HG03135 (cell line): ENCODE measurements around the gene MTA1.
A peak's percentile ranks its signal among the peaks of the same experiment; 100 is the strongest.

ENCODE experiments used
- ATAC-seq: cut with Tn5 transposase; IDR thresholded peaks from one replicate; pipeline ENCODE4 v1.9.1; 2021; ENCODE audit warnings: mild to moderate bottlenecking, moderate library complexity; ENCODE audit not compliant: unreplicated experiment

The MTA1 gene

GRCh38 chr14:105401699-105402098, 17.9 kb upstream of the MTA1 start:
- no peak for ATAC-seq

GRCh38 chr14:105408592-105408991, 11.0 kb upstream of the MTA1 start:
- no peak for ATAC-seq

- ATAC-seq = no peak
Observed at GRCh38 chr14:105409364-105409763, 10.3 kb upstream of the MTA1 start.

DNA sequence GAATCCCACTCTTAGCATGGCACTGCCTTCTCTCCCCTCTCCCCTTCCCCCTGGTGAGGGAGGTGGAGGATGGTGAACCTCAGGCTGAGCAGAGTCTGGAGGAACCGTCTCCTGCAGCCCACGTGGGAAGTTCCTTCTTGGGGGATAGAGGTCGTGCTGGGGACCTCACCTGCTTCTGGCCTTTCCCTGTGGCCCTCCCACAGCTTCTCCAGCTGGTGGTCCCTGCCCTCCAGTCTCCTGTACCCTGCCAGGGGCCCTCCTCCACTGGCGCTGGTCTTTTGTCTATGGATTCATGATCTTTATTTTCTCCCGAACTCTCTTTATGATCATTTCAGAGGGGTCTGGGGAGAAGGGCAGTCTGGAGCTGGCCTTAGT, 9.0 kb upstream of the MTA1 start:
- no peak for ATAC-seq

GRCh38 chr14:105411017-105411941, 8.3 kb upstream of the MTA1 start:
- no peak for ATAC-seq

DNA sequence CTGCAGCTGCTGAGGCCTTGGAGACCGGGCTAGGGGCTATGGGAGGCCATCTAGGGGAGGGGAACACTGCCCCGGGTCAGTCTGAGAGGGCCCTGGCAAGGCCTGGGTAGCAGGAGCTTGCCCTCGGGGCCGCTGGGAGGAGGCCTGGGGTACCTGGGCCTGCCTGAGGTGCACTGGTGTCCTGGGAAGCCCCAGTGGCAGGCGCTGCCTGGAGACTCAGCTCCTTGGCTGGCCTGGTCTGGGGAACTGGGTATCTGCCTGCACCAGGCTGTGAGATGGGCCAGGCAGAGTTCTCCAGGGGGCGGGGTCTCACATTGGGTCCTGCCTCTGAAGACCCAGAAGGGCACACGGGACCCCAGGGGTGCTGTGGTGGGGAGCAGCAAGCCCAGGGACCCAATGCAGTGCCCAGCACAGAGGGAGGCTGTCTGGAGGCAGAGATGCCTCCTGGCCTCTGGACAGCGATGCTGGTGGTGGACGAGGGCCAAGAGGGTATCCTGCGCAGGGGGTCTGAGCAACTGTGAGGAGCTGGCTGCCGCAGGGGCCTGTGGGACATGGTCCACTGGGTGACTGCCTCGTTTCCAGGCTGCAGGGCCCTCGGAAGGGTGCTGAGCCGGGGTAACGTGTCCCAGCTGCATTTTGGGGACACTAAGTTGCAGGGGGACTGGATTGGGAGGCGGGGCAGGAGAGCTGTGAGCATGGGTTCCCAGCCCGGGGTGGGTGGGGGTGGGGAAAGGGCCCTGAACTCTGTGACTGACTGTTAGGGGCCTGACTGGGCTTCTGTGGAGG, 7.4 kb upstream of the MTA1 start:
- no peak for ATAC-seq

GRCh38 chr14:105412771-105413543, 6.7 kb upstream of the MTA1 start:
- ATAC-seq = no peak

DNA sequence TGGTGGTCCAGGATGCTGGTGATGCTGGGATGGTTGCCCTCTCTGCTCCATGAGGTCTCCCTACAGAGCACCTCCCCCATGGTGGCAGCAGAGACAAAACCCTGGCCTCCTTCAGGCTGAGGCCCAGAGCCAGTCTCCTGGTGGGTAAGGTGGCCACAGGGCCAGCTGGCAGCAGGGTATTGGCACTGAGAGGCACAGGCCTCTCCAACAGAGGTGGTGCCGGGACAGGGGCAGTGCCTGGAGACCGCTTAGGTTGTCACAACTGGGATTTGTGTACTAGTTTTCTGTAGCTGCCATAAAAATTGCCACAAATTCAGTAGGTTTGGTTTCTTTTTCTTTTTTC, 6.1 kb upstream of the MTA1 start:
- no peak for ATAC-seq

GRCh38 chr14:105414456-105415371, 4.9 kb upstream of the MTA1 start:
- peak; percentile 57 for ATAC-seq

- no peak for ATAC-seq
Observed at GRCh38 chr14:105415481-105416428, 3.9 kb upstream of the MTA1 start.

- no peak for ATAC-seq
Observed at GRCh38 chr14:105416671-105417070, 3.0 kb upstream of the MTA1 start.

DNA sequence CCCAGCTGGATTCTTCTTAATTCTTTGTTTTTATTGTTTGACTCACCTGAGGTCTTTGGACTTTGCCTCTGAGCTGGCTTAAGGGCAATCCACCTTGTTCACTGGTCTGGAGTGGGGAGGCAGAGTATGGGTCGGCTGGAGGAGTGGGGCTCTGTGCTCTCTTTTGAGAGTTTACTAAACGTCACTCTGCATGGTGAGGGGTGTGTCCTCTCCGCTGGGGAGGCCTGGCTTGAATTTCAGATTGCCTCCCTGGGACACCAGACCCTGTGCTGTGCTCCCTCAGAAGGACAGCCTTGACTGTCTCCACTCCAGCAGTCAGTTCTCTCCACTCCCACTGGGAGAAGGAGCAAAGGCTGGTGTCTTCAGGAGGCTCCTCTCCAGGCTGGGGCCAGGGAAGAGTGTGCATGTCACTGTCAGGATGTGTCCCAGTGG, 1.9 kb upstream of the MTA1 start:
- no peak for ATAC-seq

- ATAC-seq = no peak
Observed at GRCh38 chr14:105418269-105419194, 1.1 kb upstream of the MTA1 start.

GRCh38 chr14:105420101-105420973, 710 bp downstream of the MTA1 start:
- no peak for ATAC-seq

DNA sequence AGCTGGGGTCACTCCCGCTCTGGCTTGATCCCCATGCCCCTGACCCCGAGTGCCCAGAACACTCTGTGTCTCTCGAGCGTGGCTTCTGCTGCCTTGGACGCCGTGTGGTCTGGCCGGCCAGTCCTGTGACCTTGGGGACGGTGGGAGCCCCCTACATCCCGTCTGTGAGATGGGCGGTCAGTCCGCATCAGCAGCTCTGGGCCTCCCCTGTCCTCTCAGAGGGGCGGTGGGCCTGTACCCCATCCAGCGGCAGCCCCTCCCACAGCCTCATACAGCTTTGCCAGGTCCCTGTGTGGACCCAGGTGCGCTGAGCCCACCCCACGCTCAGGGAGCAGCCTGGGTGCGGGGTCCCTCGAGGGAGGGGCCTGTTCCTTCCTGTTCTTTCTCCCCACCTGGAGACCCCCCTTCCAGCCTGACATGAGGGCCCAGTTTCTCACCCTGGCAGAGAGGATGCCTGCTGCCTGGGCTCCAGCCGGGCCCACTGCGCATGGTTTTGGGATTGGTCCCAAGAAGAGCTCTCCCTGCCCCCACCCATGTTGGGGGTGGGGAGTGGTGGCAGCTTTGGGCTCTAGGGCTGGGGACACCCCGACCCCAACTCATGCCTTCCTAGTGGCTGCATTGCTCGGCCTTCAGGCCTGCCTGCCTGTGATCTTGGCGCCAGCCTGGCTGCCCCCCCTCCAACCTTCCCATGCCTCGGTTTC, 1.5 kb downstream of the MTA1 start:
- ATAC-seq = no peak
